Neuron (in vitro differentiated cells): ENCODE data around the gene SLC16A9.
"Not testable (repeated sequence)": the region's sequence is repeated elsewhere in the genome, so short reads cannot be mapped to it uniquely, and the experiment has no call there.

Experiments
- H2AFZ ChIP-seq: one replicate; pipeline ENCODE4 v1.6.1; 2013; ENCODE audit warnings: low read depth, mild to moderate bottlenecking, inconsistent platforms, low read length, moderate library complexity
- H3K27me3 ChIP-seq: one replicate; pipeline ENCODE4 v1.6.1; 2013; ENCODE audit warnings: low read length; ENCODE audit not compliant: insufficient read depth
- H3K36me3 ChIP-seq: one replicate; pipeline ENCODE4 v1.6.1; 2013; ENCODE audit warnings: low read length; ENCODE audit not compliant: insufficient read depth
- H3K4me1 ChIP-seq: one replicate; pipeline ENCODE4 v1.6.1; 2013; ENCODE audit warnings: low read length; ENCODE audit not compliant: insufficient read depth
- H3K4me3 ChIP-seq: 2 replicates; pipeline ENCODE4 v1.5.1; 2013; ENCODE audit warnings: mild to moderate bottlenecking, low read length, moderate library complexity
- H3K9me3 ChIP-seq: one replicate; pipeline ENCODE4 v1.6.1; 2013; ENCODE audit warnings: low read length

The SLC16A9 gene, protein sequence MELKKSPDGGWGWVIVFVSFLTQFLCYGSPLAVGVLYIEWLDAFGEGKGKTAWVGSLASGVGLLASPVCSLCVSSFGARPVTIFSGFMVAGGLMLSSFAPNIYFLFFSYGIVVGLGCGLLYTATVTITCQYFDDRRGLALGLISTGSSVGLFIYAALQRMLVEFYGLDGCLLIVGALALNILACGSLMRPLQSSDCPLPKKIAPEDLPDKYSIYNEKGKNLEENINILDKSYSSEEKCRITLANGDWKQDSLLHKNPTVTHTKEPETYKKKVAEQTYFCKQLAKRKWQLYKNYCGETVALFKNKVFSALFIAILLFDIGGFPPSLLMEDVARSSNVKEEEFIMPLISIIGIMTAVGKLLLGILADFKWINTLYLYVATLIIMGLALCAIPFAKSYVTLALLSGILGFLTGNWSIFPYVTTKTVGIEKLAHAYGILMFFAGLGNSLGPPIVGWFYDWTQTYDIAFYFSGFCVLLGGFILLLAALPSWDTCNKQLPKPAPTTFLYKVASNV

GRCh38 chr10:59709395-59710125, at the start of gene SLC16A9:
Gene SLC16A9, minus strand, starts transcription at chr10:59709850. Its CDS starts 25,559 bp downstream, at chr10:59684291.
- Histone ChIP-seq H3K27me3 (peaks cover 7% of the 10 kb centered on the region), H3K4me1 (peaks cover 10% of the 10 kb centered on the region), H3K9me3 (peaks cover 3% of the 10 kb centered on the region), H3K4me3 (peak within 1 kb of the TSS; percentile 82), H3K36me3 (peaks cover 27% of the 10 kb centered on the region), H2AFZ (peak within 1 kb of the TSS; percentile 92)

- Histone ChIP-seq H3K4me1 (no peaks in the 10 kb centered on the region), H2AFZ (no peak overlapping the region), H3K4me3 (no peak overlapping the region), H3K9me3 (no peaks in the 10 kb centered on the region), H3K36me3 (no peaks in the 10 kb centered on the region), H3K27me3 (no peaks in the 10 kb centered on the region)
Measured at GRCh38 chr10:59757966-59758365, 48.3 kb upstream of the SLC16A9 start.

DNA sequence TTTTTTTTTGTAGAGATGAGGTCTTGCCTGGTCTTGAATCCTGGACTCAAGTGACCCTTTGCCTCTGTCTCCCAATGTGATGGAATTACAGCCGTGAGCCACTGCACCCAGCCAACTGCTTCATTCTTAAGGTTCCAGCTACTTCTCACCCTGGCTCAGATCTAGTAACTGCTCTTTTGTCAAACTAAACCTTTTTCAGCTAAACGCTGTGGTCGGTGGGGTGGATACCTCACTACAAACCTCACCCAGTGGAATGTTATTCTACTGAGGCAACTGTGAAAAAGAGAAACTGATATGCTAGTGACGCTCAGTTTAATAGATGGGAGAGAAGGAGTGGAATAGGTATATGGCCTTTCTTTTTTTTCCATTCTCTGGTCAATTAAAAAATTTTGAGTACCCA, 45.3 kb upstream of the SLC16A9 start:
- H3K9me3 ChIP-seq = no peaks in the 10 kb centered on the region
- no peaks in the 10 kb centered on the region for H3K27me3 ChIP-seq
- no peaks in the 10 kb centered on the region for H3K36me3 ChIP-seq
- H3K4me3 ChIP-seq = no peak overlapping the region
- no peak overlapping the region for H2AFZ ChIP-seq
- no peaks in the 10 kb centered on the region for H3K4me1 ChIP-seq

DNA sequence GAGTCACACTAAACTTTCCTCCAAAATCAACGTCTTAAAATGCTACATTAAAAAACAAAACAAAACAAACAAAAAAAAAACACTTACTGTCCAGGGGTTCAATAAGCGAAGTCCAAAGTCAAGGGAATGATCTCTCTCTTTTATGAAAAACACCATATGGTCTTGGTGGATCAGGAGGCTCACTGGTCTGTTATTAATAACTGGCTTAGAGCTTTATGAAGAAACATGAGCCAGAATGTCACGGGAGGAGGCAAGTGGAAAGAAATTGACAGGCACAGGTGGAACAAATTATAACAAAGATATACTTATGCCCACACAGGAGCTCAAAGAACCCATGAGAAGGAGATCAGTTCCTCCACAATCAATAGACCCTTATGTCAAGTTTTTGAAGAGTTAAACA, 43.6 kb upstream of the SLC16A9 start, which contains the start of gene MRLN:
Gene MRLN, minus strand, starts transcription at position 189 of the 400 bp plus-strand sequence.
- Histone ChIP-seq H3K27me3 (no peaks in the 10 kb centered on the region), H3K36me3 (no peaks in the 10 kb centered on the region), H3K4me1 (no peaks in the 10 kb centered on the region), H3K4me3 (no peak within 1 kb of the TSS), H3K9me3 (no peaks in the 10 kb centered on the region), H2AFZ (no peak within 1 kb of the TSS)

GRCh38 chr10:59752278-59752940, 42.8 kb upstream of the SLC16A9 start:
- Histone ChIP-seq H3K27me3 (no peaks in the 10 kb centered on the region), H3K9me3 (no peaks in the 10 kb centered on the region), H3K36me3 (no peaks in the 10 kb centered on the region), H3K4me1 (no peaks in the 10 kb centered on the region), H3K4me3 (no peak overlapping the region), H2AFZ (no peak overlapping the region)

DNA sequence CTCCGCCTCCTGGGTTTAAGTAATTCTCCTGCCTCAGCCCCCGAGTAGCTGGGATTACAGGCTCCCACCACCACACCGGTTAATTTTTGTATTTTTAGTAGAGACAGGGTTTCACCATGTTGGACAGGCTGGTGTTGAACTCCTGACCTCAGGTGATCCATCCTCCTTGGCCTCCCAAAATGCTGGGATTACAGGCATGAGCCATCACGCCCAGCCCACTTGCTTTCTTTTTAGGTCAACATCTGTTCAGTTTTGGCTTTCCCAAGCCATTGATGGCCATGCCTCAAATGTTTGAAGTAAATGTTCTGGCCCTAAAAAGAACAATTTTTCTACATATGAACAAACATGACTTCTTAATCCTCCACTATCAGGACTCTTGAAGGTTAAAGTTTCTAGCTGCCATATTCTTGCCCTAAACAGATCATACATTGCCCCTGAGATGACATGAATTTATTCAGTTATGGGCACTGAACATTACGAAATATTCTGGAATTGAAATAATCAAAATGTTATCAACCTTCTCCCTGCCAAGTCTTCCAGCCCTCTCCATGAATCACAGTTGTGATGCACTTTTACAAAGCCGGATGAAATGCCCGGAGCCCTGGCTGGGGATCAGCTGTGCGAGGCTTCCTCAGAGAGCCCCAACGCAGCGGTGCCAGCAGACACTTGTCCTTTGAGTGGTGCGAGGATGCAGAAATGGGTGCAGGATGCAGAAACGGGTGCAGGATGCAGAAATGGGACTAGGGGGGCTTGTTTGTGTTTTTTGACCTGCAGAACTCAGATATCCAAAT, 40.7 kb upstream of the SLC16A9 start:
- no peaks in the 10 kb centered on the region for H3K36me3 ChIP-seq
- H3K4me1 ChIP-seq = no peaks in the 10 kb centered on the region
- no peak overlapping the region for H3K4me3 ChIP-seq
- no peak overlapping the region for H2AFZ ChIP-seq
- no peaks in the 10 kb centered on the region for H3K9me3 ChIP-seq
- H3K27me3 ChIP-seq = no peaks in the 10 kb centered on the region

GRCh38 chr10:59748834-59749233, 39.2 kb upstream of the SLC16A9 start:
- Histone ChIP-seq H3K9me3 (no peaks in the 10 kb centered on the region), H3K4me3 (no peak overlapping the region), H3K36me3 (no peaks in the 10 kb centered on the region), H3K4me1 (no peaks in the 10 kb centered on the region), H3K27me3 (no peaks in the 10 kb centered on the region), H2AFZ (no peak overlapping the region)

GRCh38 chr10:59745163-59745650, 35.6 kb upstream of the SLC16A9 start:
- no peak overlapping the region for H2AFZ ChIP-seq

GRCh38 chr10:59744762-59745161, 35.1 kb upstream of the SLC16A9 start:
- H3K27me3 ChIP-seq, H3K9me3 ChIP-seq, H2AFZ ChIP-seq, H3K36me3 ChIP-seq, H3K4me3 ChIP-seq, H3K4me1 ChIP-seq: not testable (repeated sequence)

More at GRCh38 chr10:59745163-59745650, 35.6 kb upstream of the SLC16A9 start:
- H3K4me1 ChIP-seq = no peaks in the 10 kb centered on the region
- no peak overlapping the region for H3K4me3 ChIP-seq
- no peaks in the 10 kb centered on the region for H3K27me3 ChIP-seq
- peaks cover 3% of the 10 kb centered on the region for H3K9me3 ChIP-seq
- H3K36me3 ChIP-seq = no peaks in the 10 kb centered on the region

DNA sequence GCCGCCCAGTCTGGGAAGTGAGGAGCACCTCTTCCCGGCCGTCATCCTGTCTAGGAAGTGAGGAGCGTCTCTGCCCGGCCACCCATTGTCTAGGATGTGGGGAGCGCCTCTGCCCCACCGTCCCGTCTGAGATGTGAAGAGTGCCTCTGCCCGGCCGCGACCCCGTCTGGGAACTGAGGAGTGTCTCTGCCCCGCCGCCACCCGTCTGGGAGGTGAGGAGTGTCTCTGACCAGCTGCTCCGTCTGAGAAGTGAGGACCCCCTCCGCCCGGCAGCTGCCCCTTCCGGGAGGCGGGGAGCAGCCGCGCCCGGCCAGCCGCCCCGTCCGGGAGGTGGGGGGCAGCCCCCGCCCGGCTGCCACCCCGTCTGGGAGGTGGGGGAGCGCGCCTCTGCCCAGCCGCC, 34.5 kb upstream of the SLC16A9 start:
- not testable (repeated sequence) for H3K9me3 ChIP-seq, H3K4me3 ChIP-seq, H3K27me3 ChIP-seq, H3K4me1 ChIP-seq, H3K36me3 ChIP-seq, H2AFZ ChIP-seq

GRCh38 chr10:59741583-59741982, 31.9 kb upstream of the SLC16A9 start:
- H3K4me3 ChIP-seq = no peak overlapping the region
- no peak overlapping the region for H2AFZ ChIP-seq
- no peaks in the 10 kb centered on the region for H3K4me1 ChIP-seq
- peaks cover 3% of the 10 kb centered on the region for H3K9me3 ChIP-seq
- no peaks in the 10 kb centered on the region for H3K27me3 ChIP-seq
- no peaks in the 10 kb centered on the region for H3K36me3 ChIP-seq

DNA sequence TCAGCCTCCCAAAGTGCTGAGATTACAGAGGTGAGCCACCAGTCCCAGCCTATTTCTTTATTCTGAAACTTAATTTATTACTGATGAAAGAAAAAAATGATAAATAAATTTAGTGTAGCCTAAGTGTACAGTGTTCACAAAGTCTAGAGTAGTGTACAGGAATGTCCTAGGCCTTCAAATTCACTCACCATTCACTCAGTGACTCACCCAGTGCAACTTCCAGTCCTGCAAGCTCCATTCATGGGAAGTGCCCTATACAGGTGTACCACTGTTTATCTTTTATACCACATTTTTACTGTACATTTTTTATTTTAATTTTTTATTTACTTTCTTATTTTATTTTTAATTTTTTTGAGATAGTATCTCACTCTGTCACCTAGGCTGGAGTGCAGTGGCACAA, 31.4 kb upstream of the SLC16A9 start:
- Histone ChIP-seq H3K9me3 (peaks cover 3% of the 10 kb centered on the region), H3K36me3 (no peaks in the 10 kb centered on the region), H3K27me3 (no peaks in the 10 kb centered on the region), H2AFZ (no peak overlapping the region), H3K4me1 (no peaks in the 10 kb centered on the region), H3K4me3 (no peak overlapping the region)
